ENCODE data around the gene SMYD3. TPM values are rescaled to one million over a fixed set of nuclear protein-coding genes. Genes with fewer than 3 reads are reported as not detected.

SMYD3 gene
- total and polyA plus RNA-seq, 10 of the 15 experiments (the other 5 are each of a cell fraction or from before 2014, with no cell fraction given), result 18.3 to 54.0 (median 24.8) TPM

GRCh38 chr1:246245541-246245940, 261.5 kb downstream of the SMYD3 start:
- ChIA-PET CTCF (no interaction called here), RAD21 (ENCODE audit: unreplicated experiment) (no interaction called here), SMC1A (ENCODE audit: uncharacterized antibody, unreplicated experiment) (no interaction called here), POLR2A (no interaction called here)
- Histone ChIP-seq H3K4me1 (ENCODE audit: control insufficient read depth, insufficient read depth, low read length) (no peaks in the 10 kb centered on the region), H4K20me1 (ENCODE audit: control insufficient read depth, insufficient read depth) (no peaks in the 10 kb centered on the region), H3K79me2 (ENCODE audit: control insufficient read depth, insufficient read depth, low read length) (no peaks in the 10 kb centered on the region), H3K4me3 (no peak overlapping the region), H2AFZ (ENCODE audit: control insufficient read depth, low read depth, low read length) (no peak overlapping the region), H3K27me3 (replicated peaks in 1 of 2; ENCODE audit: control insufficient read depth in 2 of 2, insufficient read depth in 2 of 2, low read length in 1 of 2) (no peaks in the 10 kb centered on the region), H3K9ac (ENCODE audit: control insufficient read depth, insufficient read depth, low read length) (no peak overlapping the region), H3K27ac (ENCODE audit: control insufficient read depth, insufficient read depth) (no peak overlapping the region), H3K4me2 (ENCODE audit: control insufficient read depth, insufficient read depth) (no peak overlapping the region), H3K9me3 (replicated peaks; ENCODE audit: control insufficient read depth, insufficient read depth, low read length) (no peaks in the 10 kb centered on the region), H3K36me3 (ENCODE audit: control insufficient read depth in 2 of 2, insufficient read depth in 2 of 2, low read length in 1 of 2) (no peaks in the 10 kb centered on the region)
- no peak for DNase-seq (ENCODE audit: low read depth, low spot score)
- intact Hi-C loops (cut with micrococcal nuclease; ENCODE audit: unreplicated experiment), result no loop called here
- BruUV-seq (replicated peaks), result no TSS peak
- no peak for FAIRE-seq
- 100% methylated on average over 1 of the region's 1 CpG for WGBS (ENCODE audit: insufficient coverage, insufficient replicate concordance, low lambda C conversion rate, missing lambda C conversion rate)
- in situ Hi-C loops (cut with MboI), result no loop called here
- no peak for ATAC-seq
- TF ChIP-seq NR2F1 (conservative IDR thresholded peaks at IDR 0.05), result no peak
- TF ChIP-seq IRF4 (IDR thresholded peaks at IDR 0.05; ENCODE audit: low read depth, low read length), result no peak
- TF ChIP-seq STAT1 (conservative IDR thresholded peaks at IDR 0.05), result no peak
- TF ChIP-seq, protein P1, sequence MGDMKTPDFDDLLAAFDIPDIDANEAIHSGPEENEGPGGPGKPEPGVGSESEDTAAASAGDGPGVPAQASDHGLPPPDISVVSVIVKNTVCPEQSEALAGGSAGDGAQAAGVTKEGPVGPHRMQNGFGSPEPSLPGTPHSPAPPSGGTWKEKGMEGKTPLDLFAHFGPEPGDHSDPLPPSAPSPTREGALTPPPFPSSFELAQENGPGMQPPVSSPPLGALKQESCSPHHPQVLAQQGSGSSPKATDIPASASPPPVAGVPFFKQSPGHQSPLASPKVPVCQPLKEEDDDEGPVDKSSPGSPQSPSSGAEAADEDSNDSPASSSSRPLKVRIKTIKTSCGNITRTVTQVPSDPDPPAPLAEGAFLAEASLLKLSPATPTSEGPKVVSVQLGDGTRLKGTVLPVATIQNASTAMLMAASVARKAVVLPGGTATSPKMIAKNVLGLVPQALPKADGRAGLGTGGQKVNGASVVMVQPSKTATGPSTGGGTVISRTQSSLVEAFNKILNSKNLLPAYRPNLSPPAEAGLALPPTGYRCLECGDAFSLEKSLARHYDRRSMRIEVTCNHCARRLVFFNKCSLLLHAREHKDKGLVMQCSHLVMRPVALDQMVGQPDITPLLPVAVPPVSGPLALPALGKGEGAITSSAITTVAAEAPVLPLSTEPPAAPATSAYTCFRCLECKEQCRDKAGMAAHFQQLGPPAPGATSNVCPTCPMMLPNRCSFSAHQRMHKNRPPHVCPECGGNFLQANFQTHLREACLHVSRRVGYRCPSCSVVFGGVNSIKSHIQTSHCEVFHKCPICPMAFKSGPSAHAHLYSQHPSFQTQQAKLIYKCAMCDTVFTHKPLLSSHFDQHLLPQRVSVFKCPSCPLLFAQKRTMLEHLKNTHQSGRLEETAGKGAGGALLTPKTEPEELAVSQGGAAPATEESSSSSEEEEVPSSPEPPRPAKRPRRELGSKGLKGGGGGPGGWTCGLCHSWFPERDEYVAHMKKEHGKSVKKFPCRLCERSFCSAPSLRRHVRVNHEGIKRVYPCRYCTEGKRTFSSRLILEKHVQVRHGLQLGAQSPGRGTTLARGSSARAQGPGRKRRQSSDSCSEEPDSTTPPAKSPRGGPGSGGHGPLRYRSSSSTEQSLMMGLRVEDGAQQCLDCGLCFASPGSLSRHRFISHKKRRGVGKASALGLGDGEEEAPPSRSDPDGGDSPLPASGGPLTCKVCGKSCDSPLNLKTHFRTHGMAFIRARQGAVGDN (IDR thresholded peaks at IDR 0.05), result no peak
- TF ChIP-seq ESRRA (IDR thresholded peaks at IDR 0.05; ENCODE audit: low read length), result no peak
- TF ChIP-seq CREM (IDR thresholded peaks at IDR 0.05; ENCODE audit: low read depth), result no peak
- no peak for TF ChIP-seq TAF1 (IDR thresholded peaks at IDR 0.05; ENCODE audit: borderline replicate concordance, low read depth, low read length)
- TF ChIP-seq NR2C2 (IDR thresholded peaks at IDR 0.05; ENCODE audit: borderline replicate concordance, control insufficient read depth, insufficient read length, low read depth), result no peak
- no peak for TF ChIP-seq POLR2AphosphoS5 (IDR thresholded peaks at IDR 0.05; ENCODE audit: low read length)
- TF ChIP-seq SP1 (IDR thresholded peaks at IDR 0.05; ENCODE audit: low read depth, low read length), result no peak
- TF ChIP-seq CHD4 (IDR thresholded peaks at IDR 0.05), result no peak
- no peak for TF ChIP-seq EZH2 (IDR thresholded peaks at IDR 0.05; ENCODE audit: borderline replicate concordance, control insufficient read depth, low read depth, low read length)
- TF ChIP-seq E2F4 (IDR thresholded peaks at IDR 0.05; ENCODE audit: low read depth, low read length), result no peak
- TF ChIP-seq, protein P2, sequence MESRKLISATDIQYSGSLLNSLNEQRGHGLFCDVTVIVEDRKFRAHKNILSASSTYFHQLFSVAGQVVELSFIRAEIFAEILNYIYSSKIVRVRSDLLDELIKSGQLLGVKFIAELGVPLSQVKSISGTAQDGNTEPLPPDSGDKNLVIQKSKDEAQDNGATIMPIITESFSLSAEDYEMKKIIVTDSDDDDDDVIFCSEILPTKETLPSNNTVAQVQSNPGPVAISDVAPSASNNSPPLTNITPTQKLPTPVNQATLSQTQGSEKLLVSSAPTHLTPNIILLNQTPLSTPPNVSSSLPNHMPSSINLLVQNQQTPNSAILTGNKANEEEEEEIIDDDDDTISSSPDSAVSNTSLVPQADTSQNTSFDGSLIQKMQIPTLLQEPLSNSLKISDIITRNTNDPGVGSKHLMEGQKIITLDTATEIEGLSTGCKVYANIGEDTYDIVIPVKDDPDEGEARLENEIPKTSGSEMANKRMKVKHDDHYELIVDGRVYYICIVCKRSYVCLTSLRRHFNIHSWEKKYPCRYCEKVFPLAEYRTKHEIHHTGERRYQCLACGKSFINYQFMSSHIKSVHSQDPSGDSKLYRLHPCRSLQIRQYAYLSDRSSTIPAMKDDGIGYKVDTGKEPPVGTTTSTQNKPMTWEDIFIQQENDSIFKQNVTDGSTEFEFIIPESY (IDR thresholded peaks at IDR 0.05), result no peak
- TF ChIP-seq HDAC6 (IDR thresholded peaks at IDR 0.05; ENCODE audit: unreplicated experiment), result no peak
- TF ChIP-seq PAX8 (IDR thresholded peaks at IDR 0.05), result no peak
- no peak for TF ChIP-seq RB1 (IDR thresholded peaks at IDR 0.05; ENCODE audit: borderline replicate concordance)
- TF ChIP-seq GABPA (IDR thresholded peaks at IDR 0.05; ENCODE audit: low read depth), result no peak
- no peak for TF ChIP-seq EGR1 (IDR thresholded peaks at IDR 0.05; ENCODE audit: borderline replicate concordance in 1 of 2, low read depth in 2 of 2, low read length in 2 of 2)
